Natural killer cell treated with Interleukin-12 subunit alpha and Interleukin-12 subunit beta and Interleukin-15 and Interleukin-18, amount 100 ng/mL, for 72 hours (primary cell): Measurements from ENCODE around the gene NR0B2. TPM values are rescaled to one million over a fixed set of nuclear protein-coding genes. Genes with fewer than 3 reads are reported as not detected.

ENCODE experiments used
- ATAC-seq, 2 donors: fragments of 150-1000 bp; cut with Tn5 transposase in 1 of 2; sonication (Bioruptor Pico), chemical (Tn5 transposase) in 1 of 2; 2 replicates each; pipeline ENCODE4 v1.10.0; 2021
- DNase-seq: peaks from one replicate; pipeline ENCODE4 v3.0.0; 2022; ENCODE audit warnings: low spot score
- H3K27ac Mint-ChIP-seq, 2 donors: 1 replicate in 1 of 2; 2 replicates in 1 of 2; pipeline ENCODE4 v1.8.0; 2022; ENCODE audit warnings: mixed read lengths in 2 of 2, mild to moderate bottlenecking in 1 of 2, moderate library complexity in 1 of 2
- H3K27me3 Mint-ChIP-seq, 2 donors: 1 replicate in 1 of 2; 2 replicates in 1 of 2; pipeline ENCODE4 v1.8.0; 2022; ENCODE audit warnings: mixed read lengths in 2 of 2
- H3K36me3 Mint-ChIP-seq: one replicate; pipeline ENCODE4 v1.8.0; 2022; ENCODE audit warnings: mixed read lengths
- H3K4me1 Mint-ChIP-seq, 2 donors: 1 replicate in 1 of 2; 2 replicates in 1 of 2; pipeline ENCODE4 v1.8.0; 2022; ENCODE audit warnings: low read depth in 2 of 2, mixed read lengths in 2 of 2, mild to moderate bottlenecking in 1 of 2
- H3K4me3 Mint-ChIP-seq: one replicate; pipeline ENCODE4 v1.8.0; 2022; ENCODE audit warnings: mixed read lengths
- H3K9me3 Mint-ChIP-seq: 2 replicates; pipeline ENCODE4 v1.8.0; 2022; ENCODE audit warnings: mixed read lengths
- total RNA-seq, 2 donors: library from RNA; stranded (reverse); gene quantifications; one replicate each; pipeline ENCODE4 v1.2.3, GENCODE V29; 2022

Gene NR0B2
- total RNA-seq, 2 donors from 2014 or later: not detected

DNA sequence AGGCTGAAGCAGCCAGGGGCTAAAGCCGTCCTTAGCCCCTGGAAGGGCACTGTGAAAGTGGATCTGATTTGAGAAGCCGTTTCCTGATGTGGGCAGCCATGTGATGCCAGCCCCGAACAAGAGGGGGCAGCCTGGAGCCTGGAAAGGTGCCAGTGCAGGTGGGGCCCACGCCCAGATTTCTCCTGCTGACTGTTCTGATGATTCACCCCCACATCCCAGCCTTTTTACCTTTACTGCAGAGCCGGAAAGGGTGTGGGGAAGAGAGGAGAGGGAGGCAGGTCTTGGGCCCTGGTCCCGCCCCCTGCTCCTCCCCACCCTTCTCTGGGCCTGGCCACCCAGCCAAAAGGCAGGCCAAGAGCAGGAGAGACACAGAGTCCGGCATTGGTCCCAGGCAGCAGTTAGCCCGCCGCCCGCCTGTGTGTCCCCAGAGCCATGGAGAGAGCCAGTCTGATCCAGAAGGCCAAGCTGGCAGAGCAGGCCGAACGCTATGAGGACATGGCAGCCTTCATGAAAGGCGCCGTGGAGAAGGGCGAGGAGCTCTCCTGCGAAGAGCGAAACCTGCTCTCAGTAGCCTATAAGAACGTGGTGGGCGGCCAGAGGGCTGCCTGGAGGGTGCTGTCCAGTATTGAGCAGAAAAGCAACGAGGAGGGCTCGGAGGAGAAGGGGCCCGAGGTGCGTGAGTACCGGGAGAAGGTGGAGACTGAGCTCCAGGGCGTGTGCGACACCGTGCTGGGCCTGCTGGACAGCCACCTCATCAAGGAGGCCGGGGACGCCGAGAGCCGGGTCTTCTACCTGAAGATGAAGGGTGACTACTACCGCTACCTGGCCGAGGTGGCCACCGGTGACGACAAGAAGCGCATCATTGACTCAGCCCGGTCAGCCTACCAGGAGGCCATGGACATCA, 50.7 kb downstream of the NR0B2 start, which contains the start of gene SFN:
Gene SFN (plus strand): TSS at position 369 of the 904 bp plus-strand sequence. CDS start 64 bp downstream, at position 433.
- Mint-ChIP-seq H3K9me3 (no peaks in the 10 kb centered on the region), H3K27me3 (no peaks in the 10 kb centered on the region), H3K27ac (peak within 1 kb of the TSS; percentile 12 to 39), H3K36me3 (no peaks in the 10 kb centered on the region), H3K4me3 (peak within 1 kb of the TSS; percentile 90), H3K4me1 (peaks cover 20 to 24% of the 10 kb centered on the region in 2 donors)
- no peak for ATAC-seq
- no peak for DNase-seq

DNA sequence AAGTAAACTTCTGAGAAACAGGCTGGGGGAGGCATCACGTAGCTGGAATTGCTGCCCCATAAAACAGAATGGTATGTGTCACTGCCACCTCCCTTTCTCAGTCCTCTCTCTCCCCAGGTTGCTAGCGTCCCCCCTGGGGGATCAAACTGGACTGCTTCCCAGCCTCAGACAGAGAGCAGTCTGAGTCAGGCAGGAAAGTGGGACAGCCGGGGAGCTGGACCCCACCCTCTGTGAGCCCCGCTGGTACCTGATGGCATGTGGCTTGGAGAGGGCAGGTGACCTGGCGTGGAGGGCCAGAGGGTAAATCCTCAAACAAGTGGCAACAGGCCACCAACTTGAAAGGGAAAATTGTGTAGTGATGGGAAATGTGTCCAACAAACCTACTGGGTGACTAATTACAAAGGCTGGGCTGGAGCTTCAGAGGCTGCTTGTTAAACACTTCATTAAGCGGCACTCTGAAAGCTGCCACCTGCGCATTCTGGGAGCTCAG, 51.8 kb downstream of the NR0B2 start:
- Mint-ChIP-seq H3K4me1 (peaks cover 20 to 24% of the 10 kb centered on the region in 2 donors), H3K36me3 (no peaks in the 10 kb centered on the region), H3K27ac (peak overlapping the region; percentile 12 to 39), H3K4me3 (peak overlapping the region; percentile 26), H3K9me3 (no peaks in the 10 kb centered on the region), H3K27me3 (no peaks in the 10 kb centered on the region)
- ATAC-seq (no peak), DNase-seq (no peak)

Other genes with a start within 250 kb of the NR0B2 start
- 100 to 1,000 TPM; 132 to 196 TPM for gene ARID1A, start 218.0 kb downstream of the NR0B2 start, total RNA-seq
- 10 to 100 TPM; 44.3 to 60.2 TPM for gene PIGV, start 126.0 kb downstream of the NR0B2 start, total RNA-seq
- gene ZDHHC18, start 87.3 kb downstream of the NR0B2 start, total RNA-seq: 100 to 1,000 TPM in 1 of 2 donors, 10 to 100 TPM in 1; 87.2 to 106 TPM
- gene SFN, start 50.8 kb downstream of the NR0B2 start, total RNA-seq: under 1 TPM; 0.50 to 0.56 TPM
- gene GPN2, start 23.7 kb downstream of the NR0B2 start, total RNA-seq: 10 to 100 TPM; 52.6 to 58.0 TPM
- 10 to 100 TPM; 19.6 to 21.2 TPM for gene GPATCH3, start 13.5 kb downstream of the NR0B2 start, total RNA-seq
- 100 to 1,000 TPM in 1 of 2 donors, 10 to 100 TPM in 1; 78.2 to 136 TPM for gene NUDC, start 7.8 kb upstream of the NR0B2 start, total RNA-seq
- not detected for gene KDF1, start 46.5 kb upstream of the NR0B2 start, total RNA-seq
- gene TRNP1, start 79.7 kb upstream of the NR0B2 start, total RNA-seq: under 1 TPM; 0.28 to 0.55 TPM
- gene TENT5B, start 98.9 kb upstream of the NR0B2 start, total RNA-seq: not detected
- 10 to 100 TPM; 25.3 to 31.4 TPM for gene SLC9A1, start 241.2 kb upstream of the NR0B2 start, total RNA-seq